ENCODE results near the gene PUDP.

The PUDP gene

GRCh38 chrX:7115557-7115956, 32.4 kb downstream of the PUDP start:
- H3K27me3 ChIP-seq (ENCODE audit: insufficient read depth, low read depth): no peaks in the 10 kb centered on the region
- H3K79me2 ChIP-seq (ENCODE audit: insufficient read depth, low read depth): no peaks in the 10 kb centered on the region; the same call in 1 of the 2 replicates
- H3K9ac ChIP-seq: no peak overlapping the region
- H3K4me2 ChIP-seq: no peak overlapping the region
- no peaks in the 10 kb centered on the region for H3K36me3 ChIP-seq (ENCODE audit: insufficient read depth)
- H2AFZ ChIP-seq (ENCODE audit: low read depth): no peak overlapping the region
- peaks cover 61% of the 10 kb centered on the region for H3K4me1 ChIP-seq (ENCODE audit: low read depth, poor library complexity, severe bottlenecking)
- no peak overlapping the region for H3K4me3 ChIP-seq (IDR thresholded peaks at IDR 0.05; ENCODE audit: insufficient read depth, low read depth, low read length)
- no peak overlapping the region for H3K27ac ChIP-seq
- H4K20me1 ChIP-seq (ENCODE audit: insufficient read depth): no peaks in the 10 kb centered on the region
- TF ChIP-seq CTCF (conservative IDR thresholded peaks at IDR 0.05; ENCODE audit: low read depth, low read length): no peak

GRCh38 chrX:7112071-7112470, 35.9 kb downstream of the PUDP start:
- H2AFZ ChIP-seq (ENCODE audit: low read depth): no peak overlapping the region
- no peaks in the 10 kb centered on the region for H4K20me1 ChIP-seq (ENCODE audit: insufficient read depth)
- H3K4me1 ChIP-seq (ENCODE audit: low read depth, poor library complexity, severe bottlenecking): peaks cover 49% of the 10 kb centered on the region
- no peak overlapping the region for H3K4me3 ChIP-seq (IDR thresholded peaks at IDR 0.05; ENCODE audit: insufficient read depth, low read depth, low read length)
- no peaks in the 10 kb centered on the region; the same call in 1 of the 2 replicates for H3K79me2 ChIP-seq (ENCODE audit: insufficient read depth, low read depth)
- no peaks in the 10 kb centered on the region for H3K27me3 ChIP-seq (ENCODE audit: insufficient read depth, low read depth)
- H3K4me2 ChIP-seq: no peak overlapping the region; the same call in 1 of the 2 replicates
- H3K36me3 ChIP-seq (ENCODE audit: insufficient read depth): no peaks in the 10 kb centered on the region
- H3K9ac ChIP-seq: no peak overlapping the region
- no peak for TF ChIP-seq CTCF (conservative IDR thresholded peaks at IDR 0.05; ENCODE audit: low read depth, low read length)
- H3K27ac ChIP-seq: no peak overlapping the region

GRCh38 chrX:7111518-7111917, 36.4 kb downstream of the PUDP start:
- no peaks in the 10 kb centered on the region; the same call in 1 of the 2 replicates for H3K79me2 ChIP-seq (ENCODE audit: insufficient read depth, low read depth)
- no peaks in the 10 kb centered on the region for H3K36me3 ChIP-seq (ENCODE audit: insufficient read depth)
- H3K9ac ChIP-seq: no peak overlapping the region
- no peak overlapping the region for H3K4me3 ChIP-seq (IDR thresholded peaks at IDR 0.05; ENCODE audit: insufficient read depth, low read depth, low read length)
- no peak overlapping the region; the same call in 1 of the 2 replicates for H3K4me2 ChIP-seq
- H4K20me1 ChIP-seq (ENCODE audit: insufficient read depth): no peaks in the 10 kb centered on the region
- H3K4me1 ChIP-seq (ENCODE audit: low read depth, poor library complexity, severe bottlenecking): peaks cover 46% of the 10 kb centered on the region
- TF ChIP-seq CTCF (conservative IDR thresholded peaks at IDR 0.05; ENCODE audit: low read depth, low read length): no peak
- no peak overlapping the region for H3K27ac ChIP-seq
- no peaks in the 10 kb centered on the region for H3K27me3 ChIP-seq (ENCODE audit: insufficient read depth, low read depth)
- H2AFZ ChIP-seq (ENCODE audit: low read depth): no peak overlapping the region

GRCh38 chrX:7110821-7111276, 37.1 kb downstream of the PUDP start:
- Histone ChIP-seq H2AFZ (ENCODE audit: low read depth) (no peak overlapping the region), H3K4me3 (IDR thresholded peaks at IDR 0.05; ENCODE audit: insufficient read depth, low read depth, low read length) (no peak overlapping the region), H3K4me2 (peak overlapping the region; percentile 22; the same call in 1 of the 2 replicates), H3K9ac (no peak overlapping the region), H3K4me1 (ENCODE audit: low read depth, poor library complexity, severe bottlenecking) (peaks cover 43% of the 10 kb centered on the region), H4K20me1 (ENCODE audit: insufficient read depth) (no peaks in the 10 kb centered on the region), H3K27me3 (ENCODE audit: insufficient read depth, low read depth) (no peaks in the 10 kb centered on the region), H3K27ac (no peak overlapping the region), H3K36me3 (ENCODE audit: insufficient read depth) (no peaks in the 10 kb centered on the region), H3K79me2 (ENCODE audit: insufficient read depth, low read depth) (no peaks in the 10 kb centered on the region; the same call in 1 of the 2 replicates)
- TF ChIP-seq CTCF (conservative IDR thresholded peaks at IDR 0.05; ENCODE audit: low read depth, low read length): no peak

Data from KMS-11 (cell line).